Measurements from ENCODE around the gene SMPDL3B. TPM values are rescaled to one million over a fixed set of nuclear protein-coding genes. Genes with fewer than 3 reads are reported as not detected.

Gene SMPDL3B
- total RNA-seq, 4 donors from 2014 or later: 6.6 to 43.4 (median 31.6) TPM

GRCh38 chr1:27959792-27960603, 25.2 kb downstream of the SMPDL3B start, which contains the start of gene XKR8:
XKR8 (plus strand) TSS chr1:27959973; CDS start chr1:27960070, 97 bp downstream.
- TF ChIP-seq CTCF (IDR thresholded peaks at IDR 0.05): peak; percentile 16 to 75 (median 62)
- peak; percentile 63 to 67 for TF ChIP-seq POLR2A (IDR thresholded peaks at IDR 0.05)
- peak within 1 kb of the TSS; percentile 62 to 97 (median 74) for H3K4me3 ChIP-seq
- H3K4me1 ChIP-seq: peaks cover 0 to 25% (median 7%) of the 10 kb centered on the region in 4 donors
- no peaks in the 10 kb centered on the region for H3K27me3 ChIP-seq
- DNase-seq: peak; percentile 79 to 92 (median 92)
- H3K27ac ChIP-seq: peak within 1 kb of the TSS; percentile 90 to 98 (median 95)
- H3K36me3 ChIP-seq: peaks cover 0 to 17% (median 0%) of the 10 kb centered on the region in 3 donors
- H3K9me3 ChIP-seq: no peaks in the 10 kb centered on the region

GRCh38 chr1:27960762-27961645, 26.2 kb downstream of the SMPDL3B start:
- Histone ChIP-seq H3K27ac (peak overlapping the region; percentile 90 to 98 (median 95)), H3K9me3 (no peaks in the 10 kb centered on the region), H3K4me3 (peak overlapping the region; percentile 62 to 97 (median 74)), H3K36me3 (peaks cover 0 to 27% (median 0%) of the 10 kb centered on the region in 3 donors), H3K27me3 (no peaks in the 10 kb centered on the region), H3K4me1 (peaks cover 0 to 25% (median 7%) of the 10 kb centered on the region in 4 donors)
- peak in 1 of 3 donors; percentile 52 for DNase-seq
- no peak for TF ChIP-seq CTCF (IDR thresholded peaks at IDR 0.05)
- TF ChIP-seq POLR2A (IDR thresholded peaks at IDR 0.05): no peak

DNA sequence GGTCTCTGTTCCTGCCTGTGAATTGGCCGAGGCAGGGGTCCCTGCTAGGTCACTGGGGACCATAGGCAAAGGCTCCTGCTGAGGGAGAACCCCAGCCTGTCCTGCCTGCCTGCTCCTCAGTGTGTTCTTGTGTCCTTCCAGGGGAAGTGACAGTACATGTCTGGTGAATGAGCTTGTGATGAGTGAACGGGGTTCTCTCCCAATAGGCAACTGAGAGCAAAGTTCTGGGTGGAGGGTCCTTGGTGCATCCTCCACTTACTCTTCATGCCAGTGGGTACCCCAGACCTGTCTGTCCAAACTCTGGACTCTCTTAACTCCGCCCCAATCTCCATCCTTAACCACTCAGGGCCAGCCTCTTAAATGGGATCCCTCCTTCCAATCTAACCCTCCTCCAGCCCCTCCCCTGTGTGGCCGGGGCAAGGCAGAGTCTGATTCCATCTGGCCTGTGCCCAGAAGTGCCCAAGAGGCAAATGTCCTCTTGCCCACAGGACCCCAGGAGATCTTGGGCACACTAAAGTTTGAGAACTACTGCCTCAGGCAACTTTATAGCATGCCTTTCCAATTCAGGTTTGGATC, 26.9 kb downstream of the SMPDL3B start:
- Histone ChIP-seq H3K36me3 (peaks cover 0 to 35% (median 0%) of the 10 kb centered on the region in 3 donors), H3K4me1 (peaks cover 0 to 25% (median 7%) of the 10 kb centered on the region in 4 donors), H3K27ac (peak overlapping the region in 2 of 4 donors; percentile 25 to 98), H3K9me3 (no peaks in the 10 kb centered on the region), H3K4me3 (no peak overlapping the region), H3K27me3 (no peaks in the 10 kb centered on the region)
- no peak for DNase-seq
- no peak for TF ChIP-seq POLR2A (IDR thresholded peaks at IDR 0.05)
- TF ChIP-seq CTCF (IDR thresholded peaks at IDR 0.05): no peak

DNA sequence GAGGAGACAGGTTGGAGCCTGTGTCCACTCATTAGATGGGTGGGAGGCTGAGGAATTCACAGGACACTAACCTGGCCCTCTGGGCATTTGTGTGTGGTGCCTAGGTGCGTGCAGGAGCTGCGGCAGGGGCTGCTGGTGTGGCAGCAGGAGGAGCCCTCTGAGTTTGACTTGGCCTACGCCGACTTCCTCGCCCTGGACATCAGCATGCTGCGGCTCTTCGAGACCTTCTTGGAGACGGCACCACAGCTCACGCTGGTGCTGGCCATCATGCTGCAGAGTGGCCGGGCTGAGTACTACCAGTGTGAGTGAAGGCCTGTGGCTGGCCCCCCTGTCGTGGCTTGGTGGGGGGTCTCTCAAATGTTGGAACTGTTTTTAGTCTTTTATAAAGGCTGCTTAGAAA, 28.6 kb downstream of the SMPDL3B start:
- no peaks in the 10 kb centered on the region for H3K9me3 ChIP-seq
- H3K36me3 ChIP-seq: peaks cover 0 to 51% (median 0%) of the 10 kb centered on the region in 3 donors
- H3K4me3 ChIP-seq: no peak overlapping the region
- H3K27ac ChIP-seq: no peak overlapping the region
- TF ChIP-seq CTCF (IDR thresholded peaks at IDR 0.05): no peak
- no peak for TF ChIP-seq POLR2A (IDR thresholded peaks at IDR 0.05)
- H3K27me3 ChIP-seq: no peaks in the 10 kb centered on the region
- peaks cover 0 to 25% (median 7%) of the 10 kb centered on the region in 4 donors for H3K4me1 ChIP-seq
- no peak for DNase-seq

Measured in Peyer's patch (tissue), 4 donors.